NCI-H446 treated with DMSO at 0.1 percent for 48 hours (cell line): ENCODE measurements around the gene TYW5.

ENCODE experiments used
- DNase-seq: peaks from one replicate; lab custom pipeline; 2025; lab: John Stamatoyannopoulos, UW

The TYW5 gene

GRCh38 chr2:199973703-199974102 lies 18.4 kb upstream of the TYW5 start:
- DNase-seq = no peak

DNA sequence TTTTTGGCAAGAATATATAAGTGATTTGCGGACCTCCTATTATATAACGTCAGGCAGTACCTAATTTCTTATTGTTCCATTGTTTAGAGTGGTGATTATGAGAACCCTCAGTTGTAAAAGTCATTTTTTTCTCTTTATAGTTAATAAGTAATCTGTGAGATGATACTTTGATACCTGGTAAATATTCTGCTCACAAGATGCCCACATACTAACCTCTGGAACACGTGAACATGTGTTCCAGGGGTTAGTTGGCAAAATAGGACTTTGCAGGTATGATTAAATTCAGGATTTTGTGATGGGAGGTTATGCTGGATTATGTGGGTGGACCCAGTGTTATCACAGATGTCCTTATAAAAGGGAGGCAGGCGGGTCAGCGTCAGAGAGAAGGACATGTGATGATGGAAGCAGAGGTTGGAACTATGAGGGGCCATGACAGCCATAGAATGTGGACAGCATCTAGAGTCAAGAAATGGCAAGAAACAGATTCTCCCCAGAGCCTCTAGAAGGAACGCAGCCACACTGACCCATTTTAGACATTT lies 16.9 kb upstream of the TYW5 start:
- no peak for DNase-seq

DNA sequence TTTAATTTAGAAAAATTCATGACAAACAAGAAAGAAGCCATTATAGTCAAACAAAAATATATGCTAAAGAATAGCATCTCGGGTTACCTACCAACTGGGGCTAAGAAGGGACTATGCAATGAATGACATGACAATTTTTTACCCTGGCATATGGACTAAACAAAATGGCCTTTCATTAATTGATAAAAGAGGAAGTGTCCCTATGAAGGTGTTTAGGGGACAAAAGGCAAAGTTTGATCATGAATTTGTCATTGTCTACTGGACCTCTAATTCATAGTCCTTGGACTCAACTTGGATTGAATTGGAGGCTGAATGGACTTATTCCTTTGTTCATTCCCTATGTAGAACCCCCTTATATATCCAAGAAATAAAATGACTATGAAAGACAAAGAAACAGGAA lies 12.8 kb upstream of the TYW5 start:
- no peak for DNase-seq

GRCh38 chr2:199966976-199967375 lies 11.7 kb upstream of the TYW5 start:
- DNase-seq = no peak

DNA sequence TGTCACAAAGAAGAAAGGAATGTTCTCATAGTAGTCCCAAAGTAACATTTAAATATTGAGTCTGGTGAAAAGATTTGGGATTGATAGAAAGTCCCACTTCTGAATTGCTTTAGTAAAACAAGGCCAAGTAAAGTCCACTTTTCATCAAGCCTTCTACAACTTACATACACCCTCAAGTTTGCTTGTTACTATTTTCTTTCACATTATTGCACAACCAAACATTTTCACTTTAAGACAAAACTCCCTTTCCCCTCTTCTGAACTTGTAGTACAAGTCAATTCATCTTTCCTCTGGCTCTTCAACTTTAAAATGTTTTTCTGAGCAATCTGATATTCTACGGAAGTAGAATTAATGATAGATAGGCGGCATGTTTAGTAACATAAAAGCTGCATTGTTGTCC lies 11.1 kb upstream of the TYW5 start:
- no peak for DNase-seq

- no peak for DNase-seq
Measured at GRCh38 chr2:199962203-199962602, 6.9 kb upstream of the TYW5 start.

DNA sequence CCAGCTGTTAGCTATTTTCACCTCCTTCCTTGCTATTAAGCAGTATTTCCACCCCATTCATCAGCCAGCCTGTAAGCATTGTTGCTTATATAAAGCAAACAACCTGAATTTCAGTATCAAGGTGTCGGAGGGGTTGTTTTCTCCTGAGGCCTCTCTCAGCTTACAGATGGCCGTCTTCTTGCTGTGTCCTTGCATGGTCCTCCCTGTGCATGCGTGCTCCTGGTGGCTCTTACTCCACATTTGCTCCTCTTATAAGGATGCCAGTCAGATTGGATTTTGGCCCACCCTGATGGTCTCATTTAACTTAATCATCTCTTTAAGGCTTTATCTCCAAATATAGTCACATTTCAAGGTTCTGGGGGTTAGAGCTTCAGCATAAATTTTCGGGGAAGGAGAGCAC lies 2.7 kb upstream of the TYW5 start:
- no peak for DNase-seq

- no peak for DNase-seq
Measured at GRCh38 chr2:199956062-199956380, 730 bp upstream of the TYW5 start.

- DNase-seq = no peak
Measured at GRCh38 chr2:199955007-199955338, 318 bp downstream of the TYW5 start.

GRCh38 chr2:199951023-199951422 lies 4.3 kb downstream of the TYW5 start:
- DNase-seq = no peak

GRCh38 chr2:199950396-199950795 lies 4.9 kb downstream of the TYW5 start:
- no peak for DNase-seq

DNA sequence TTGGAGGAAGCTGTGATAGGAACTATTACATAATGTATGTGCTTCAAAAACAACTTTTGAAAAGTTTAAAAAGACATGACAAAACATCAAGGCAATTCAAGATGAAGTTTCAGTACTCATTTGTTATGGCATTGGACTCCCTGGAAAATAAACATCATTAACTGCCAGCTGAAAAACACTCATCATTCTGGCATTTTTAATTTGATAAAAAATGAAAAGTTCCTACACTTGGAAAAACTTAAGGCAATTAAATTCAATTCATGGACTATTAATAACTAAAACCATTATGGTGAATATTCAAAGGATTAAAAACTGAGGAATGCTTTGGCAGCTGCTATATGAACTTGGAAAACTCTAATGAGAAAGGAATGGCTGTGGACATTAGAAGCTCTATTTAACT lies 8.5 kb downstream of the TYW5 start:
- DNase-seq = no peak

DNA sequence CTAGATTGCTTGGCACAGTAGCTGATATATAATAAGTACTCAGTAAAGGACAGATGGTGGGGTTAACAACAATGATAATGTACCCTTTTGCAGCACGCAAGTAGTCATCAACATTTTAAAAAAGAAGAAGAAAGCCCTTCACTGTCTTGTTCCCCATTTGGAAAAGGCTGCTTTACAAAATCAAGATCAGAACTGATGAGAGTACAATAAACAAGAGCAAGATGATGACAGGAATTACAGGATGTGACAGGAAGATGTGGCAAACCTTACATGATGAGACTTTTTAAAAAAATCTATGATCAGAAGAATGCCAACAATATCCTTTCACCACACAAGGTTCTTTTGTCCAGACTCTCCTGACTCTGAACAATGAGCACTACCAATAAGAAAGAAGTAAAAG lies 9.1 kb downstream of the TYW5 start:
- no peak for DNase-seq

DNA sequence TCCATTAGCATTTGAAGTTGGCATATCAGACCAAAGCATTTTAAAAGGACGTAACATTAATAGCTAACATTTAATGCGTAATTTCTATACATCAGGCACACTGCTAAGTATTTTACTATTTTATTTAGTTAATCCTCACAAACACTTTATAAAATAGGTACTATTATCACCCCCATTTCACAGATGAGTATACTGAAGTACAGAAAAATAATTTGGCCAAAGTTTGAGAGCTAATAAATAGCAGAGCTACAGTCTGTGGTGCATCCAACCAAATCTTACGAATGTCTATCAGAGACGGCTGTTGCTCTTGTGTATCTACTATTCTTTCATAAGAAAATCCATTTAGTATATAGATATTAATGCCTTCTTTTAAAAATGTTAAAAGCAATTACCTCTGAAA lies 11.9 kb downstream of the TYW5 start:
- no peak for DNase-seq

GRCh38 chr2:199940373-199940772 lies 14.9 kb downstream of the TYW5 start:
- peak; percentile 47 for DNase-seq

DNA sequence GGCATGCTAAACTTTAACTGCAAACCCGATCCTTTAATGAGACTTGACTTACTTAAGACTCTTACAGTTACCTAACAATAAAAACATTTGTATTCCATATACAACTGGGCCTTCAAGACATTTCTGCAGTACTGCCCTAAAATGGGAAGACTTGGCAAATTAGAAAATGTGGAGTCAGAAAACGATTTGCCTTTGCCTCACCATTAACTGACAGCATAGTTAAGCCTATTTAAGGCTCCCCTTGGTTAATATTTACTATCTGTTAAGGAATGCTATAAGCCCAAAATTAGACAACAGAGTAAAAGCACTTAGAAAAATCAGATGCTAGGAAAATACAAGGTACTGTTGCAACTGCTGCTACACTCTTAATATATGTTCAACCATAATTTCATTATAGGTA lies 18.7 kb downstream of the TYW5 start:
- DNase-seq = no peak

GRCh38 chr2:199933466-199933865 lies 21.8 kb downstream of the TYW5 start:
- no peak for DNase-seq

- DNase-seq = peak; percentile 15
Measured at GRCh38 chr2:199932312-199932855, 22.9 kb downstream of the TYW5 start.

DNA sequence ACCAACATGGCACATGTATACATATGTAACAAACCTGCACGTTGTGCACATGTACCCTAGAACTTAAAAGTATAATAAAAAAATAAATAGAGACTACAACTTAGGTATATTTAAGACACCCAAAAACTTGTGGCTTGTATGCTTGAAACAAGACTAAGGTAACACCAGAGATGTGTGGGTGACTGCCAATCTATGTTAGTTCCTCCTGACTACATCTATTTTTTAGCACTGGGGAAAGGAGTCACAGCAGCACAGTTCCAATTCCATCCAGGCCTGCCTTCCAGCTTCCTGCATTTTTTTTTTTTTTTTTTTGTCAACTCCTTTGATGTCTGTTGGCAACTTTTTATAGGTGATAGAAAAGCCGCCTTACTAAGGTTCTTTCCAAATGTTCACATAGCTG lies 26.0 kb downstream of the TYW5 start:
- no peak for DNase-seq

DNA sequence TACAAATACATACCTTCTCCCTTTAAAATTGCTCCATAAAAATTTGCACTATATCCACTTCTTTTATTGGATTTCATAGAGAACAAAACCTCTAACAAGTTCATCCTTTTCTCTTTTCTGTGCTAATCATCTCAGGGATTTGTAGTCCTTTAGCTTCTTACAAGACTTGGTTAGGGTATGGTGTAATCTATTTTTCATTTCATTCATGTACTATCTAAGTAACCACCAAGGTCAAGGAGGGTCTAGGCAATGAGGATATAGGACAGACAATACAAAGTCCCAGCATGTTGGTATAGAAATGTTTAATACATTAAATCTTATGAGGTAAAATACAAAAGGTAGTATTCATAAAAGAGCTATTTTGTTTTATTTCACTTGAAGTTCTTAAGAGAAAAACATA lies 26.7 kb downstream of the TYW5 start:
- DNase-seq = no peak

GRCh38 chr2:199928226-199928625 lies 27.1 kb downstream of the TYW5 start:
- no peak for DNase-seq

DNA sequence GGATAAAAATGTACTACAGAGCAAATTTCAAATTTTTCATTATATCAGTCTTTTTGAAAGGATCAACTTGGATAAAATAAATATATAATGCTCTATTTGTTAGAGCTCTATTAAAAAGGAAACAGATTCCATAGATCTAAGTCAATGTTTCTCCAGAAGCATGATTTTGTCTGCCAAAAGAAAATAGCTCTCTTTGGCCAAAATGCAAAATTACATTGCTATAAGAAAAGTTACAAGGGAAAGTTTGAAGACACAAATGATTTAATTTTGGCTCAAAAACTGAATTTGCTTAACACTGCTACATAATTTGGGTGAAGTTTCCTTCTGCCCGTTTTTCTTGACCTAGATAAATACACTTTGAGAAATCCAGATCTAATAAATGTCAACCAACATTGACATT lies 28.5 kb downstream of the TYW5 start:
- DNase-seq = no peak

- DNase-seq = no peak
Measured at GRCh38 chr2:199923924-199924323, 31.4 kb downstream of the TYW5 start.

DNA sequence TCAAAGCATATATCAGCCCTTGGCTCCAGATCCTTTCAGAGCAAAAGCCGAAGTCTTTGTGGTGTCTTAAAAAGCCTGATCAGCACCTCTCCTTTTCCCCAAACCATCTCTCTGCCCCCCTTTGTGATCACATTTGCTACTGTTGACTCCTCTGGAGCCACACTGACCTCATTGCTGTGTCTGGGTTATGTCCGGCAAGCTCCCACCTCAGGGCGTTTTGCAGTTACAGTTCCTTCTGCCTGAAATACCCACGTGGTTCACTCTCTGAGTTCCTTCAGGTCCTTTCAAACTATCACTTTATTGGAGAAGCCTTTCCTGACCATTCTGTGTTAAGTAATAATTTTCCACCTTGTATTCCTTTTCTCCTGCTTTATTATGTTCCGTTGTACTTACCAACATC lies 32.4 kb downstream of the TYW5 start:
- DNase-seq = no peak

DNA sequence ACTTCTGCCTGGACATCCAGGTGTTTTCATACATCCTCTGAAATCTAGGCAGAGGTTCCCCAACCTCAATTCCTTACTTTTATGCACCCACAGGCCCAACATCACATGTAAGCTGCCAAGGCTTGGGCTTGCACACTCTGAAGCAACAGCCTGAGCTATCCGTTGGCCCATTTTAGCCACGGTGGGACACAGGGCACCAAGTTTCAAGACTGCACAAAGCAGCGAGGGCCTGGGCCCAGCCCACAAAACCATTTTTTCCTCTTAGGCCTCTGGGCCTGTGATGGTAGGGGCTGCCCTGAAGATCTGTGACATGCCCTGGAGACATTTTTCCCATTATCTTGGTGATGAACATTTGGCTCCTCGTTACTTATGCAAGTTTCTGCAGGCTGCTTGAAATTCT lies 38.3 kb downstream of the TYW5 start:
- DNase-seq = no peak
